A673 (cell line): Measurements from ENCODE around the gene GNA14.

Experiments
- CTCF ChIP-seq: fragments of 300-800, 200-600 bp; sonication (generic); conservative IDR thresholded peaks from 2 replicates; pipeline ENCODE4 v1.5.1; 2017; ENCODE audit warnings: low read depth, mild to moderate bottlenecking, antibody characterized with exemption, low read length, moderate library complexity, mixed read lengths
- EZH2 ChIP-seq: fragments of 200-600 bp; sonication (generic); IDR thresholded peaks from 2 replicates; pipeline ENCODE4 v1.6.1; 2017; ENCODE audit warnings: borderline replicate concordance, low read depth, mild to moderate bottlenecking, mixed read lengths, antibody characterized with exemption, low read length; ENCODE audit not compliant: poor library complexity, severe bottlenecking

GRCh38 chr9:77532607-77533006 is 115.5 kb downstream of the GNA14 start:
- TF ChIP-seq CTCF (no peak), EZH2 (no peak)
